Bronchial epithelial cell (primary cell): ENCODE results near the gene MSMB. TPM values are rescaled to one million over a fixed set of nuclear protein-coding genes. Genes with fewer than 3 reads are reported as not detected.
A peak's percentile ranks its signal among the peaks of the same experiment; 100 is the strongest.

Source experiments
- DNase-seq: peaks from one replicate; pipeline ENCODE4 v3.0.0-alpha.2; 2010; ENCODE audit warnings: low read depth
- FAIRE-seq: peaks from 2 replicates; lab custom pipeline; 2011; peaks lifted over from hg19 to GRCh38; lab: Jason Lieb, UNC
- H3K27me3 ChIP-seq: 2 replicates; pipeline ENCODE4 v1.5.1; 2011; ENCODE audit warnings: low read length; ENCODE audit not compliant: control insufficient read depth, insufficient read depth
- H3K36me3 ChIP-seq: 2 replicates; pipeline ENCODE4 v1.5.1; 2011; ENCODE audit warnings: low read length; ENCODE audit not compliant: control insufficient read depth, insufficient read depth
- H3K4me3 ChIP-seq: 2 replicates; pipeline ENCODE4 v1.5.1; 2011; ENCODE audit warnings: mild to moderate bottlenecking, low read depth, low read length, control low read depth
- CTCF ChIP-seq: IDR thresholded peaks from 2 replicates; pipeline ENCODE4 v1.5.1; 2011; ENCODE audit warnings: mild to moderate bottlenecking, moderate library complexity, low read length, control low read depth, inconsistent platforms; ENCODE audit not compliant: insufficient read depth, severe bottlenecking
- total RNA-seq: library from RNA; depleted of rRNA; stranded (reverse); fragments of >200 nt; gene quantifications from 2 replicates; pipeline ENCODE4 v1.2.1, GENCODE V29; 2014

Gene MSMB
- total RNA-seq, 1 donor from 2014 or later: 1.1 TPM

- DNase-seq: peak; percentile 42
- H3K4me3 ChIP-seq: no peak overlapping the region
- FAIRE-seq: no peak
- H3K27me3 ChIP-seq: no peaks in the 10 kb centered on the region
- H3K36me3 ChIP-seq: no peaks in the 10 kb centered on the region
- TF ChIP-seq CTCF: no peak
Observed at GRCh38 chr10:46031648-46032532, 14.2 kb downstream of the MSMB start.

GRCh38 chr10:46030091-46030937, 15.8 kb downstream of the MSMB start, which contains the start of gene NCOA4:
Gene NCOA4, minus strand, starts transcription at chr10:46030623. Its CDS starts 13,943 bp downstream, at chr10:46016680.
- Histone ChIP-seq H3K4me3 (peak within 1 kb of the TSS; percentile 87), H3K36me3 (no peaks in the 10 kb centered on the region), H3K27me3 (no peaks in the 10 kb centered on the region)
- DNase-seq (peak; percentile 95), FAIRE-seq (no peak)
- TF ChIP-seq CTCF: peak; percentile 81

GRCh38 chr10:46029461-46030030, 16.5 kb downstream of the MSMB start:
- no peak for DNase-seq
- no peak for FAIRE-seq
- no peak for TF ChIP-seq CTCF

GRCh38 chr10:46028584-46029460, 17.2 kb downstream of the MSMB start:
- peak overlapping the region; percentile 87 for H3K4me3 ChIP-seq
- DNase-seq (peak; percentile 78), FAIRE-seq (no peak)
- peak; percentile 42 for TF ChIP-seq CTCF
- no peaks in the 10 kb centered on the region for H3K27me3 ChIP-seq
- no peaks in the 10 kb centered on the region for H3K36me3 ChIP-seq

More at GRCh38 chr10:46029461-46030030, 16.5 kb downstream of the MSMB start:
- Histone ChIP-seq H3K27me3 (no peaks in the 10 kb centered on the region), H3K4me3 (peak overlapping the region; percentile 87), H3K36me3 (no peaks in the 10 kb centered on the region)

- TF ChIP-seq CTCF: no peak
- H3K27me3 ChIP-seq: no peaks in the 10 kb centered on the region
- H3K4me3 ChIP-seq: no peak overlapping the region
- DNase-seq: no peak
- no peak for FAIRE-seq
- no peaks in the 10 kb centered on the region for H3K36me3 ChIP-seq
Observed at GRCh38 chr10:46026106-46026505, 20.0 kb downstream of the MSMB start.
